ENCODE data around the gene COL2A1. TPM values are rescaled to one million over a fixed set of nuclear protein-coding genes. Genes with fewer than 3 reads are reported as not detected.

COL2A1 gene
- total RNA-seq, 4 donors from 2014 or later: 0.15 to 1.9 TPM; not detected in 2

DNA sequence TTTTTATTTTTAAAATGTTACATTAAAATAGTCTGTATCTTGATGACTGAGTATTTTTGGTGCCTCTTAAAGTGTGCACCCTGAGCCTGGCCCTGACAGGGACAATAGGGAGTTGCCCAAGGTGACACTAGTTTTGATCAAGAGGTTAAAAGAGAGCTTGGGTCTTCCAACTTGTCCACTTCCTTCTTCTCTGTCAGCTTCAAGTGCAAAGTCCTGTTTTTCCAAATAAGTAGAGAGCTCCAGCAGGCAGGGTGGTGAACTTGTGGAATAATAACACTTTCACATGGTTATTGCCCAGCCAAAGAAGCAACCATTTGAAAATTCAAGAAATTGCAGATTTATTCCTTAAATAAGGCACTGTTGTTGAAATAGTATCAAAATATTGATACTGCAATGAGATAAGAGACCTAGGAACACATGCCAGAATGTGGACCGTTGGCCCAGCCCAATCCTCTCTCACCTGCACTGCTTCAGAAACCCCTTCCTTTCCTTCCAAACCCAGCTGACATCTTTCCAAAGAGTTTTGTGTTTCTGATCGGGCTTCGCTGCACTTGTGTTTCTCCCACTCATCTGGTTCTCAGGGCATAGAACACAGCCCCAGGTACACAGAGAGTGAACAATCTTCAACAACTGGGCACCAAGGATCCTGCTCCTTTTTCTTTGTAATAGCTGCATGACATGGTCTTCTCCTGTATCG, 13.8 kb upstream of the COL2A1 start:
- TF ChIP-seq POLR2A (IDR thresholded peaks at IDR 0.05): no peak
- no peak overlapping the region for H3K4me3 ChIP-seq
- H3K9me3 ChIP-seq: no peaks in the 10 kb centered on the region
- H3K27ac ChIP-seq: no peak overlapping the region
- H3K27me3 ChIP-seq: peaks cover 0 to 4% of the 10 kb centered on the region in 2 donors
- intact Hi-C loops (cut with DNase I; ENCODE audit: low total_unique reads): no loop called here
- no peak for DNase-seq
- no peaks in the 10 kb centered on the region for H3K36me3 ChIP-seq
- no peaks in the 10 kb centered on the region for H3K4me1 ChIP-seq

DNA sequence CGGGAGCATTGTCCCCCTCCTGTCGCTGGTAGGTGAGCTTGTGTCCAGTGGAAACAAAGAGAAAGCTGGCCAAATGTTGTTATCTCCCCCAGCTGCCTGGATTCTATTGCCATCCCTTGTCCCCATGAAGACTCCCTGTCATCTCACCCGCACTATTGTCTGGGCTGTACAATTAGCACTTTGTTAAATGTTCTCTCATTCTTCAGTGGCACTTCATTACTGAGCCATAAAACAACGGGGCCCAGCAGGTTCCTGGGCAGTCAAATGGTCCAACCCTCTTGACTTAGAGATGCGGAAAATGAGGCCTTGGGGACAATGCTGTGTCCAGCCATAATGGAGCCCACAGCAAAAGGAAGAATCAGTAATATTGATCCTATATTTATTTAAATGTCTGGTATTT, 13.2 kb upstream of the COL2A1 start:
- Histone ChIP-seq H3K9me3 (no peaks in the 10 kb centered on the region), H3K27me3 (peaks cover 0 to 4% of the 10 kb centered on the region in 2 donors), H3K27ac (no peak overlapping the region), H3K36me3 (no peaks in the 10 kb centered on the region), H3K4me1 (no peaks in the 10 kb centered on the region), H3K4me3 (no peak overlapping the region)
- no peak for TF ChIP-seq POLR2A (IDR thresholded peaks at IDR 0.05)
- TF ChIP-seq CTCF (IDR thresholded peaks at IDR 0.05): no peak
- DNase-seq: no peak
- intact Hi-C loops (cut with DNase I; ENCODE audit: low total_unique reads): no loop called here

DNA sequence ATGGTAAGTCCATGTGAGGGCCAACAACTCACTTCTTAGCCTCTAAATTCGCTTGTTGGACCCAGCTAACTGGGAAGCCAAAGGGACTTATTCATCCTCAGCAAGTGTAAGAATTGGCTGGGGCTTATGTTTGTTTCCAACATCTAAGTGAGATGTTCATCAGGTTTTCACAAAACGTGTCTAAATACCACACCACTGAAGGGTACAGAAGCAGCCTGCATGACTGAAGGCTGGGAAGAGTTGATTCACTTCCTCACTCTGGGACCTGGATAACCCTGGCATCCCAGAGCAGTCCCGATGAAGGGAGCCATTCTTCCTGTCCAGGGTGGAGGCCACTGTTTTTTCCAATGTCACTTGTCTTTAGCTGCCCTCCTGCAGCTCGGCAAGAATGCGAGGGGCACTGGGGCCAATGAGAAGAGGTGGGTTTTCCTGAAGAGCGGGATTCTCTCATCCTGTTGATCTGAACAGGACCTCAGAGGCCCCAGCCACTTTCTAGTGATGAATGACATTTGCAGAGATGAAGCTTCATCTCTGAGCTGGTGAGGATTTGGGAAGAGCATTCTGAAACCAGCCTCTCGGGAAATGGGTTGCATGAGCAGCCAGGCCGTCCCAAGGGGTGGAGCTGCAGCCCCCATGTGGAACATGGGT, 12.2 kb upstream of the COL2A1 start:
- Histone ChIP-seq H3K9me3 (no peaks in the 10 kb centered on the region), H3K4me1 (no peaks in the 10 kb centered on the region), H3K36me3 (no peaks in the 10 kb centered on the region), H3K4me3 (no peak overlapping the region), H3K27ac (no peak overlapping the region), H3K27me3 (no peaks in the 10 kb centered on the region)
- no peak for DNase-seq
- TF ChIP-seq POLR2A (IDR thresholded peaks at IDR 0.05): no peak
- TF ChIP-seq CTCF (IDR thresholded peaks at IDR 0.05): no peak
- intact Hi-C loops (cut with DNase I; ENCODE audit: low total_unique reads): no loop called here

DNA sequence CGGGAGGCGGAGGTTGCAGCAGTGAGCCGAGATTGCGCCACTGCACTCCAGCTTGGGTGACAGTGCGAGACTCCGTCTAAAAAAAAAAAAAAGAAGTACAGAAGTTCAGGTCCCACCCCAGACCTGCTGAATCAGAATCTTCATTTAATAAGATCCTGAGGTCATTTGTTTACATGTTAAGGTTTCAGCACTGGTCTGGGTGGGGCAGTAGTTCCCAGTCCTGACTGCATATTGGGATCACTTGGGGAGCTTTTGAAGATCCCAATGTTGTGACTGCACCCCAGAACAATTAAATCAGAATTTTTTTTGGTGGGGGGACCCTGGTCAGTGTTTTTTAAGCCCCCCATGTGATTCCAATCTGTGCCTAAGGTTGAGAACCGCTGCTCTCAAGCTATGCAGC, 11.7 kb upstream of the COL2A1 start:
- Histone ChIP-seq H3K36me3 (no peaks in the 10 kb centered on the region), H3K4me3 (no peak overlapping the region), H3K4me1 (no peaks in the 10 kb centered on the region), H3K9me3 (no peaks in the 10 kb centered on the region), H3K27me3 (no peaks in the 10 kb centered on the region), H3K27ac (no peak overlapping the region)
- intact Hi-C loops (cut with DNase I; ENCODE audit: low total_unique reads): no loop called here
- DNase-seq: no peak
- TF ChIP-seq POLR2A (IDR thresholded peaks at IDR 0.05): no peak
- no peak for TF ChIP-seq CTCF (IDR thresholded peaks at IDR 0.05)

DNA sequence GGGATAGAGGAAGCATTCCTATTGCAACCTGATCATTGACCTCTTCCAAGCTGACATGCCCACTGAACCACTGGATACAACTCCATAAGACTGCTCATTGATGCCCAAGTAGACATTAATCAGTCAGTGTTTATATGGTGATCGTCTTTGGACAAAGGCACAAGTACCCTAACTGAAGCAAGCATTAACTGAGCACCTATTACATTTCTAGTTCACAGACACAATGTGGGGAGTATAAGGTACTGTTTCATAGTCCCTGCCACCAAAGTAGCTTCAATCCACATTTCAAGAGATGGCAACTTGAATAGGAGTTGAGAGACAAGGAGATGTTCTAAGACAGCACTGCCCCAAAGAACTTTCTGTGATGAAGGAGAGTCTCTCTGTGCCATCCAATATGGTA, 10.9 kb upstream of the COL2A1 start:
- no peak for TF ChIP-seq CTCF (IDR thresholded peaks at IDR 0.05)
- TF ChIP-seq POLR2A (IDR thresholded peaks at IDR 0.05): no peak
- no peak for DNase-seq
- Histone ChIP-seq H3K4me1 (no peaks in the 10 kb centered on the region), H3K27ac (no peak overlapping the region), H3K9me3 (no peaks in the 10 kb centered on the region), H3K4me3 (no peak overlapping the region), H3K27me3 (no peaks in the 10 kb centered on the region), H3K36me3 (no peaks in the 10 kb centered on the region)
- intact Hi-C loops (cut with DNase I; ENCODE audit: low total_unique reads): no loop called here

Data from uterus (tissue), 4 donors.